AML-193 (cell line): ENCODE results near the gene POU2F1.

Experiments used
- DNase-seq, 2 experiments: peaks; one replicate each; lab custom pipeline; 2025; lab: John Stamatoyannopoulos, UW

Gene POU2F1

GRCh38 chr1:167367705-167368104 lies 147.0 kb downstream of the POU2F1 start:
- no peak for DNase-seq

- no peak for DNase-seq
These were observed 148.5 kb downstream of the POU2F1 start for GRCh38 chr1:167369175-167369574.

- no peak for DNase-seq
These were observed 149.2 kb downstream of the POU2F1 start for GRCh38 chr1:167369933-167370332.

GRCh38 chr1:167371030-167371429 lies 150.3 kb downstream of the POU2F1 start:
- DNase-seq, result no peak

- DNase-seq, result no peak
These were observed 152.7 kb downstream of the POU2F1 start for GRCh38 chr1:167373398-167373797.

- no peak for DNase-seq
These were observed 153.3 kb downstream of the POU2F1 start for GRCh38 chr1:167373986-167374385.

GRCh38 chr1:167375949-167376348 lies 155.3 kb downstream of the POU2F1 start:
- no peak for DNase-seq

GRCh38 chr1:167387251-167387910 lies 166.7 kb downstream of the POU2F1 start:
- no peak for DNase-seq

GRCh38 chr1:167388976-167389375 lies 168.3 kb downstream of the POU2F1 start:
- DNase-seq, result no peak

- DNase-seq, result no peak
These were observed 171.6 kb downstream of the POU2F1 start for GRCh38 chr1:167392200-167392696.

GRCh38 chr1:167400359-167400953 lies 179.8 kb downstream of the POU2F1 start:
- DNase-seq, result no peak

GRCh38 chr1:167401260-167401873 lies 180.7 kb downstream of the POU2F1 start:
- DNase-seq, result peak; percentile 51 to 70

- DNase-seq, result no peak
These were observed 183.6 kb downstream of the POU2F1 start for GRCh38 chr1:167404161-167404888.

GRCh38 chr1:167404908-167405307 lies 184.2 kb downstream of the POU2F1 start:
- DNase-seq, result no peak

- no peak for DNase-seq
These were observed 187.7 kb downstream of the POU2F1 start for GRCh38 chr1:167408355-167408754.

- no peak for DNase-seq
These were observed 188.5 kb downstream of the POU2F1 start for GRCh38 chr1:167409183-167409582.

- DNase-seq, result no peak
These were observed 191.4 kb downstream of the POU2F1 start for GRCh38 chr1:167412072-167412471.

- DNase-seq, result no peak
These were observed 192.2 kb downstream of the POU2F1 start for GRCh38 chr1:167412920-167413319.

GRCh38 chr1:167413328-167413727 lies 192.6 kb downstream of the POU2F1 start:
- no peak for DNase-seq

- DNase-seq, result no peak
These were observed 195.8 kb downstream of the POU2F1 start for GRCh38 chr1:167416506-167416905.

GRCh38 chr1:167418391-167418790 lies 197.7 kb downstream of the POU2F1 start:
- DNase-seq, result no peak

- no peak for DNase-seq
These were observed 198.6 kb downstream of the POU2F1 start for GRCh38 chr1:167419245-167419644.

- DNase-seq, result no peak
These were observed 199.8 kb downstream of the POU2F1 start for GRCh38 chr1:167420510-167420909.
